Loucy (cell line): ENCODE results near the gene ATP10B.

ENCODE experiments used
- H2AFZ ChIP-seq: fragments of 200-600 bp; sonication (generic); 2 replicates; pipeline ENCODE4 v1.6.0; 2016; ENCODE audit warnings: antibody characterized with exemption, mild to moderate bottlenecking, low read length, moderate library complexity
- H3F3A ChIP-seq: fragments of 200-600 bp; 2 replicates; pipeline ENCODE4 v1.6.0; 2016; ENCODE audit warnings: antibody characterized with exemption, low read depth, mild to moderate bottlenecking
- H3K27me3 ChIP-seq: fragments of 200-600 bp; sonication (generic); 2 replicates; pipeline ENCODE4 v1.6.1; 2014; ENCODE audit warnings: low read length, mild to moderate bottlenecking; ENCODE audit not compliant: insufficient read depth, poor library complexity, severe bottlenecking
- H3K36me3 ChIP-seq: fragments of 200-600 bp; sonication (generic); 2 replicates; pipeline ENCODE4 v1.6.1; 2016; ENCODE audit warnings: low read length; ENCODE audit not compliant: insufficient read depth
- H3K4me1 ChIP-seq: fragments of 200-600 bp; sonication (generic); 2 replicates; pipeline ENCODE4 v1.5.1; 2014; ENCODE audit warnings: low read length, mild to moderate bottlenecking; ENCODE audit not compliant: insufficient read depth, poor library complexity, severe bottlenecking
- H3K4me2 ChIP-seq: fragments of 200-600 bp; sonication (generic); 2 replicates; pipeline ENCODE4 v1.6.0; 2014; ENCODE audit warnings: antibody characterized with exemption, low read length, low read depth, mild to moderate bottlenecking; ENCODE audit not compliant: poor library complexity, severe bottlenecking
- H3K4me3 ChIP-seq: fragments of 200-600 bp; sonication (generic); 2 replicates; pipeline ENCODE4 v1.5.1; 2014; ENCODE audit warnings: low read length, mild to moderate bottlenecking, mixed read lengths; ENCODE audit not compliant: poor library complexity, severe bottlenecking
- H3K79me2 ChIP-seq: fragments of 200-600 bp; sonication (generic); 2 replicates; pipeline ENCODE4 v1.6.1; 2014; ENCODE audit warnings: low read length; ENCODE audit not compliant: insufficient read depth
- H3K9ac ChIP-seq: fragments of 200-600 bp; sonication (generic); 2 replicates; pipeline ENCODE4 v1.6.0; 2014; ENCODE audit warnings: mild to moderate bottlenecking, low read depth, low read length, moderate library complexity; ENCODE audit not compliant: poor library complexity, severe bottlenecking
- H3K9me2 ChIP-seq: fragments of 200-600 bp; sonication (generic); replicated peaks from 2 replicates; pipeline ENCODE4 v1.6.1; 2016; ENCODE audit warnings: low read depth, low read length, mixed read lengths
- H3K9me3 ChIP-seq: fragments of 200-600 bp; sonication (generic); 2 replicates; pipeline ENCODE4 v1.6.1; 2014; ENCODE audit warnings: mild to moderate bottlenecking, antibody characterized with exemption, low read length, low read depth; ENCODE audit not compliant: insufficient read depth
- H4K20me1 ChIP-seq: fragments of 200-600 bp; sonication (generic); 2 replicates; pipeline ENCODE4 v1.6.0; 2014; ENCODE audit warnings: antibody characterized with exemption, low read length, mild to moderate bottlenecking; ENCODE audit not compliant: insufficient read depth, poor library complexity, severe bottlenecking
- CTCF ChIP-seq: fragments of 200-600 bp; sonication (generic); conservative IDR thresholded peaks from 2 replicates; pipeline ENCODE4 v1.5.1; 2014; ENCODE audit warnings: mild to moderate bottlenecking, antibody characterized with exemption, low read length
- EZH2phosphoT487 ChIP-seq: fragments of 200-600 bp; IDR thresholded peaks from 2 replicates; pipeline ENCODE4 v1.6.1; 2018; ENCODE audit warnings: antibody characterized with exemption, mild to moderate bottlenecking, moderate library complexity, borderline replicate concordance

Gene ATP10B

GRCh38 chr5:160742446-160742845 lies 109.6 kb downstream of the ATP10B start:
- no peaks in the 10 kb centered on the region for H3K79me2 ChIP-seq
- no peaks in the 10 kb centered on the region for H3K9me3 ChIP-seq
- no peaks in the 10 kb centered on the region for H3K4me1 ChIP-seq
- no peaks in the 10 kb centered on the region for H3K9me2 ChIP-seq
- no peaks in the 10 kb centered on the region for H3K36me3 ChIP-seq
- H4K20me1 ChIP-seq, result no peaks in the 10 kb centered on the region
- no peak for TF ChIP-seq CTCF
- TF ChIP-seq EZH2phosphoT487, result no peak
- H3K4me3 ChIP-seq, result no peak overlapping the region
- no peaks in the 10 kb centered on the region for H3F3A ChIP-seq
- H3K4me2 ChIP-seq, result no peak overlapping the region
- no peak overlapping the region for H3K9ac ChIP-seq
- no peaks in the 10 kb centered on the region for H3K27me3 ChIP-seq
- H2AFZ ChIP-seq, result no peak overlapping the region

GRCh38 chr5:160727296-160727997 lies 124.6 kb downstream of the ATP10B start:
- H2AFZ ChIP-seq, result no peak overlapping the region
- H3K4me3 ChIP-seq, result no peak overlapping the region
- no peak for TF ChIP-seq EZH2phosphoT487
- TF ChIP-seq CTCF, result no peak
- H4K20me1 ChIP-seq, result no peaks in the 10 kb centered on the region
- H3K9me2 ChIP-seq, result no peaks in the 10 kb centered on the region
- H3K9me3 ChIP-seq, result no peaks in the 10 kb centered on the region
- no peak overlapping the region for H3K4me2 ChIP-seq
- no peak overlapping the region for H3K9ac ChIP-seq
- no peaks in the 10 kb centered on the region for H3K4me1 ChIP-seq
- H3K27me3 ChIP-seq, result no peaks in the 10 kb centered on the region
- no peaks in the 10 kb centered on the region for H3K36me3 ChIP-seq
- H3F3A ChIP-seq, result no peaks in the 10 kb centered on the region
- H3K79me2 ChIP-seq, result no peaks in the 10 kb centered on the region

GRCh38 chr5:160726721-160727120 lies 125.3 kb downstream of the ATP10B start:
- no peak overlapping the region for H3K4me3 ChIP-seq
- H3K4me2 ChIP-seq, result no peak overlapping the region
- H3K27me3 ChIP-seq, result no peaks in the 10 kb centered on the region
- no peaks in the 10 kb centered on the region for H3K9me2 ChIP-seq
- no peaks in the 10 kb centered on the region for H3K79me2 ChIP-seq
- no peaks in the 10 kb centered on the region for H4K20me1 ChIP-seq
- no peaks in the 10 kb centered on the region for H3F3A ChIP-seq
- H2AFZ ChIP-seq, result no peak overlapping the region
- no peaks in the 10 kb centered on the region for H3K36me3 ChIP-seq
- no peaks in the 10 kb centered on the region for H3K9me3 ChIP-seq
- no peak overlapping the region for H3K9ac ChIP-seq
- no peak for TF ChIP-seq CTCF
- no peak for TF ChIP-seq EZH2phosphoT487
- no peaks in the 10 kb centered on the region for H3K4me1 ChIP-seq
